Adrenal gland (tissue), 5 donors: ENCODE results near the gene RHOG.

Source experiments
- POLR2A ChIP-seq, 2 donors: fragments of 450-650 bp; IDR thresholded peaks; one replicate each; pipeline ENCODE4 v1.6.1; 2017; ENCODE audit warnings: antibody characterized with exemption in 2 of 2, mild to moderate bottlenecking in 2 of 2, moderate library complexity in 1 of 2
- TF ChIP-seq, protein P1 (sequence below), 6 experiments: fragments of 450-650 bp in 4 of 6; fragments of 200-600 bp in 2 of 6; sonication (generic) in 1 of 6; IDR thresholded peaks; 1 replicate in 5 of 6; 2 replicates in 1 of 6; pipeline versions ENCODE4 v1.5.1 to v1.8.0; 2016 to 2021; ENCODE audit warnings: antibody characterized with exemption in 6 of 6, mild to moderate bottlenecking in 2 of 6, moderate library complexity in 1 of 6
- donor health status: DM: no; HTN: no; CAD: no.

DNA sequence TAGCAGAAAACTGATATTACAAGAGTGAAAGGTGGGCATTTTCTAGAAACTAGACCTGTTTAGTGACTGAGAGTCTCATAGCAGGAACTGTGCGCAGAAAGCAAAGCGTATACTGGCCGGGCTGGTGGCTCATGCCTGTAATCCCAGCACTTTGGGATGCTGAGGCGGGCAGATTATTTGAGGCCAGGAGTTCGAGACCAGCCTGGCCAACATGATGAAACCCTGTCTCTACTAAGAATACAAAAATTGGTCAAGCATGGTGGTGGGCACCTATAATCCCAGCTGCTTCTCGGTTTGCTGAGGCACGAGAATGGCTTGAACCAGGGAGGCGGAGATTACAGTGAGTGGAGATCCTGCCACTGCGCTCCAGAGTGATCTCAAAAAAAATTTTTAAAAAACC lies 41.6 kb downstream of the RHOG start:
- TF ChIP-seq POLR2A (IDR thresholded peaks at IDR 0.05), result no peak
- TF ChIP-seq, protein P1, sequence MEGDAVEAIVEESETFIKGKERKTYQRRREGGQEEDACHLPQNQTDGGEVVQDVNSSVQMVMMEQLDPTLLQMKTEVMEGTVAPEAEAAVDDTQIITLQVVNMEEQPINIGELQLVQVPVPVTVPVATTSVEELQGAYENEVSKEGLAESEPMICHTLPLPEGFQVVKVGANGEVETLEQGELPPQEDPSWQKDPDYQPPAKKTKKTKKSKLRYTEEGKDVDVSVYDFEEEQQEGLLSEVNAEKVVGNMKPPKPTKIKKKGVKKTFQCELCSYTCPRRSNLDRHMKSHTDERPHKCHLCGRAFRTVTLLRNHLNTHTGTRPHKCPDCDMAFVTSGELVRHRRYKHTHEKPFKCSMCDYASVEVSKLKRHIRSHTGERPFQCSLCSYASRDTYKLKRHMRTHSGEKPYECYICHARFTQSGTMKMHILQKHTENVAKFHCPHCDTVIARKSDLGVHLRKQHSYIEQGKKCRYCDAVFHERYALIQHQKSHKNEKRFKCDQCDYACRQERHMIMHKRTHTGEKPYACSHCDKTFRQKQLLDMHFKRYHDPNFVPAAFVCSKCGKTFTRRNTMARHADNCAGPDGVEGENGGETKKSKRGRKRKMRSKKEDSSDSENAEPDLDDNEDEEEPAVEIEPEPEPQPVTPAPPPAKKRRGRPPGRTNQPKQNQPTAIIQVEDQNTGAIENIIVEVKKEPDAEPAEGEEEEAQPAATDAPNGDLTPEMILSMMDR (IDR thresholded peaks at IDR 0.05), result no peak
